OCI-LY1 (cell line): Measurements from ENCODE around the gene PVRIG.
"Not testable (repeated sequence)": the region's sequence is repeated elsewhere in the genome, so short reads cannot be mapped to it uniquely, and the experiment has no call there.

Experiments
- CTCF ChIP-seq: fragments of 200-600 bp; sonication (generic), shearing (Covaris generic); IDR thresholded peaks from 2 replicates; pipeline ENCODE4 v1.5.1; 2017; ENCODE audit warnings: mild to moderate bottlenecking, antibody characterized with exemption, low read length, moderate library complexity, mixed read lengths
- EZH2 ChIP-seq: fragments of 200-600 bp; sonication (generic), shearing (Covaris generic); IDR thresholded peaks from 2 replicates; pipeline ENCODE4 v1.8.0; 2017; ENCODE audit warnings: borderline replicate concordance, mixed run types, mild to moderate bottlenecking, antibody characterized with exemption, low read length, moderate library complexity, mixed read lengths

DNA sequence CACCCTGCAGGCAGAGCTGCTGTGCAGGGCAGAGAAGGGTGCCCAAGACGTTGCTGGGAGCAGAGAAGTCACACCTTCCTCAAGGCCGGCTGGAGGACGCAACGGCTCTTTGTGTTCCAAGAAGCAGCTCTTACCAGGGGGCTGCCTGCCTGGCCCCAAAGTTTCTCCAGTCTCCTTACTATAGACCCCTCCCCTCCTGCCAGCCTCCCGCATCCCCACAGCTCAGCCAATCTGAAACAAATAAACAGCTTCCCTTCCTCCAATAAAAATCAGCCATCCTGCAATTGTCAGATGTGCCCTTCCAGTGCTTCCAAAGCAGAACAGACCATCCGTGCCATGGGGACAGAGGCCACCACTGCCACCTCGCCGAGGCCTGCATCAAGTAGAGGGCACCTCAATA is 40.2 kb downstream of the PVRIG start:
- not testable (repeated sequence) for TF ChIP-seq CTCF, EZH2
